HepG2 (cell line): Measurements from ENCODE around the gene MEA1. TPM values are rescaled to one million over a fixed set of nuclear protein-coding genes. Genes with fewer than 3 reads are reported as not detected.
A peak's percentile ranks its signal among the peaks of the same experiment; 100 is the strongest.

Experiments used
- ATAC-seq: fragments of 200-7000 bp; cut with Tn5 transposase; 3 replicates; pipeline ENCODE4 v1.9.1; 2020; ENCODE audit warnings: mild to moderate bottlenecking, moderate library complexity
- BruUV-seq: library from RNA; stranded (reverse); fragments of 400-500 nt; replicated peaks from 2 replicates; lab custom pipeline; 2021; lab: Mats Ljungman, UMichigan
- CTCF ChIA-PET: fragments of 300-600 bp; formaldehyde crosslinking; extraction: SDS; loops from one replicate; lab custom pipeline; 2021; ENCODE audit warnings: low total read pairs, inconsistent platforms, low intra/inter-chr PET ratio; lab: Yijun Ruan, JAX
- POLR2A ChIA-PET: fragments of 350-600 bp; sonication (Branson Sonifier 250); formaldehyde crosslinking; loops from one replicate; lab custom pipeline; 2020; ENCODE audit warnings: antibody characterized with exemption, inconsistent platforms; lab: Yijun Ruan, JAX
- DNase-seq: peaks from one replicate; pipeline ENCODE4 v3.0.0-alpha.2; 2015; ENCODE audit warnings: low spot score
- FAIRE-seq: peaks from 3 replicates; lab custom pipeline; 2011; peaks lifted over from hg19 to GRCh38; lab: Jason Lieb, UNC
- H2AFZ ChIP-seq: one replicate; pipeline ENCODE4 v1.6.1; 2011; ENCODE audit warnings: low read length, inconsistent platforms
- H3K27ac ChIP-seq: fragments of 300-600 bp; 3 replicates; pipeline ENCODE4 v1.8.0; 2011; ENCODE audit warnings: mixed run types, mild to moderate bottlenecking, mixed read lengths, low read length, inconsistent platforms; ENCODE audit not compliant: insufficient read depth; ENCODE audit errors: extremely low read length
- H3K27me3 ChIP-seq, 2 experiments: fragments of 200-600 bp in 1 of 2; 2 replicates in 1 of 2; 3 replicates in 1 of 2; pipeline versions ENCODE4 v1.6.0 to v1.8.0; 2011; ENCODE audit warnings: low read length in 2 of 2, mild to moderate bottlenecking in 2 of 2, moderate library complexity in 2 of 2, inconsistent platforms in 1 of 2; ENCODE audit not compliant: insufficient read depth in 2 of 2, control insufficient read depth in 1 of 2
- H3K36me3 ChIP-seq, 2 experiments: fragments of 200-600 bp in 1 of 2; replicated peaks in 1 of 2; 2 replicates in 1 of 2; 3 replicates in 1 of 2; pipeline versions ENCODE4 v1.5.1 to v1.8.0; 2011; ENCODE audit warnings: low read length in 2 of 2, inconsistent platforms in 1 of 2; ENCODE audit not compliant: insufficient read depth in 2 of 2, control insufficient read depth in 1 of 2
- H3K4me1 ChIP-seq: 2 replicates; pipeline ENCODE4 v1.5.1; 2012; ENCODE audit warnings: low read length, inconsistent platforms; ENCODE audit not compliant: insufficient read depth
- H3K4me2 ChIP-seq: 2 replicates; pipeline ENCODE4 v1.6.0; 2011; ENCODE audit warnings: low read depth, low read length, inconsistent platforms
- H3K4me3 ChIP-seq, 3 experiments: fragments of 200-600 bp in 1 of 3; sonication (generic), shearing (Covaris generic) in 1 of 3; replicated peaks in 1 of 3; 2 replicates each; pipeline ENCODE4 v1.5.1; 2011 to 2016; ENCODE audit warnings: low read length in 3 of 3, inconsistent platforms in 2 of 3, low read depth in 2 of 3, mild to moderate bottlenecking in 2 of 3, control low read depth in 1 of 3, mixed read lengths in 1 of 3; ENCODE audit not compliant: insufficient read depth in 1 of 3
- H3K79me2 ChIP-seq: one replicate; pipeline ENCODE4 v1.6.1; 2011; ENCODE audit warnings: low read length, inconsistent platforms; ENCODE audit not compliant: insufficient read depth
- H3K9ac ChIP-seq: 2 replicates; pipeline ENCODE4 v1.6.0; 2011; ENCODE audit warnings: mild to moderate bottlenecking, low read depth, low read length, inconsistent platforms; ENCODE audit not compliant: insufficient read depth
- H3K9me3 ChIP-seq: 2 replicates; pipeline ENCODE4 v1.5.1; 2012; ENCODE audit warnings: mild to moderate bottlenecking, low read length
- H4K20me1 ChIP-seq: 2 replicates; pipeline ENCODE4 v1.6.0; 2011; ENCODE audit warnings: inconsistent platforms, mild to moderate bottlenecking, low read length, moderate library complexity; ENCODE audit not compliant: insufficient read depth
- FOXO1 ChIP-seq: sonication (generic); formaldehyde crosslinking; IDR thresholded peaks from 2 replicates; pipeline ENCODE4 v1.4.0; 2020; ENCODE audit warnings: missing genetic modification reagents
- RBM22 ChIP-seq: fragments of 200-400 bp; formaldehyde crosslinking; optimal IDR thresholded peaks from 2 replicates; pipeline ENCODE3; 2017; ENCODE audit warnings: mild to moderate bottlenecking, low read length, moderate library complexity
- RXRB ChIP-seq: IDR thresholded peaks from 2 replicates; pipeline ENCODE4 v1.6.1; 2016; ENCODE audit warnings: borderline replicate concordance, missing genetic modification reagents, missing compliant biosample characterization
- TAF15 ChIP-seq: fragments of 200-400 bp; formaldehyde crosslinking; IDR thresholded peaks from one replicate; pipeline ENCODE4 v1.6.1; 2018; ENCODE audit warnings: mild to moderate bottlenecking, low read depth, low read length; ENCODE audit not compliant: poor library complexity, severe bottlenecking
- ZNF264 ChIP-seq: sonication (generic); formaldehyde crosslinking; IDR thresholded peaks from 2 replicates; pipeline ENCODE4 v1.4.0; 2020; ENCODE audit warnings: missing genetic modification reagents
- ZNF484 ChIP-seq: sonication (generic); formaldehyde crosslinking; IDR thresholded peaks from 2 replicates; pipeline ENCODE4 v1.5.1; 2020; ENCODE audit warnings: mild to moderate bottlenecking, low read depth, missing genetic modification reagents, borderline replicate concordance
- WGBS: methylation state at CpG from one replicate; pipeline ENCODE4 v1.1.6; 2017; ENCODE audit warnings: low lambda C conversion rate; 5-methylcytosine and 5-hydroxymethylcytosine counted together
- in situ Hi-C: cut with HindIII; loops from 2 replicates; pipeline ENCODE4 v1.10.0; 2017; ENCODE audit warnings: low pct_unique_long_range_greater_than_20kb; ENCODE audit not compliant: extremely low pct_ligation_motif_present
- intact Hi-C: fragments of 100-400 bp; cut with micrococcal nuclease; formaldehyde crosslinking; loops from one replicate; pipeline ENCODE4 v1.10.0; 2022; ENCODE audit not compliant: unreplicated experiment
- polyA plus RNA-seq, 8 experiments: library from polyadenylated mRNA; depleted of rRNA in 3 of 8; stranded (reverse) in 7 of 8; unstranded in 1 of 8; fragments of >200 nt; fragmentation: Illumina TruSeq in 4 of 8; extraction: Trizol in 4 of 8; gene quantifications; 2 replicates each; pipeline versions ENCODE4 v1.2.1 to v1.2.3, GENCODE V29; 2011 to 2016; ENCODE audit warnings: low read depth in 4 of 8, missing spikeins in 1 of 8, mixed read lengths in 1 of 8; ENCODE audit not compliant: insufficient read depth in 1 of 8
- total RNA-seq, 5 experiments: library from RNA; depleted of rRNA; stranded (reverse); fragments of >200 nt; fragmentation: Illumina TruSeq; extraction: Trizol; gene quantifications; 2 replicates each; pipeline ENCODE4 v1.2.3, GENCODE V29; 2016; ENCODE audit warnings: low read depth in 1 of 5
- TF ChIP-seq, protein P1 (sequence below): IDR thresholded peaks from 2 replicates; pipeline ENCODE4 v1.6.1; 2016; ENCODE audit warnings: missing compliant biosample characterization, missing genetic modification reagents, borderline replicate concordance
- TF ChIP-seq, protein P2 (sequence below): sonication (generic); formaldehyde crosslinking; IDR thresholded peaks from 2 replicates; pipeline ENCODE4 v1.5.1; 2020; ENCODE audit warnings: missing genetic modification reagents, mild to moderate bottlenecking, borderline replicate concordance
- TF ChIP-seq, protein P3 (sequence below): sonication (generic); formaldehyde crosslinking; IDR thresholded peaks from 2 replicates; pipeline ENCODE4 v1.5.0; 2020; ENCODE audit warnings: mild to moderate bottlenecking, missing genetic modification reagents, moderate library complexity
- TF ChIP-seq, protein P4 (sequence below): sonication (generic); formaldehyde crosslinking; IDR thresholded peaks from 2 replicates; pipeline ENCODE4 v1.9.0; 2021; ENCODE audit warnings: mild to moderate bottlenecking, missing genetic modification reagents

MEA1 gene
- total and polyA plus RNA-seq, 2 of the 13 experiments (the other 11 are each of a cell fraction or from before 2014, with no cell fraction given): 75.6 to 86.2 TPM

DNA sequence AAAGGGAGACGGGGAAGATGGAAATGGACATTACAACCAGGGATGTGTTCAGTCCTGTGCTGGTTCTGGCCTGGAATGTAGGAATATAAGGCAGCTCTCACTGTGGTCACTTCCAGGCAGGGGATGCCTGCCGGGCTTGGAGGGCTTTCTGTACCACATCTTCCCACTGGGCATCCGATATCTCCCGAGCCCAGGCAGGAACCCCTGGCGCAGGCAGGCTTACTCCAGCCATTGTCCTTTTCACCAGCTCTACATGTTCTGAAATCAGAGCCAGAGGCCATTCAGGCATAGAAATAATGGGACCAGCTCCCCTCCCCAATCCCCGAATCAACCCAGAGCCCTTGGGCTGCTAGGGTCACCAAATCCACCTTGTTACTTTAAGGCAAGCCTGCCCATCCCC, 1.4 kb downstream of the MEA1 start (continued):
- TF ChIP-seq, protein P1, sequence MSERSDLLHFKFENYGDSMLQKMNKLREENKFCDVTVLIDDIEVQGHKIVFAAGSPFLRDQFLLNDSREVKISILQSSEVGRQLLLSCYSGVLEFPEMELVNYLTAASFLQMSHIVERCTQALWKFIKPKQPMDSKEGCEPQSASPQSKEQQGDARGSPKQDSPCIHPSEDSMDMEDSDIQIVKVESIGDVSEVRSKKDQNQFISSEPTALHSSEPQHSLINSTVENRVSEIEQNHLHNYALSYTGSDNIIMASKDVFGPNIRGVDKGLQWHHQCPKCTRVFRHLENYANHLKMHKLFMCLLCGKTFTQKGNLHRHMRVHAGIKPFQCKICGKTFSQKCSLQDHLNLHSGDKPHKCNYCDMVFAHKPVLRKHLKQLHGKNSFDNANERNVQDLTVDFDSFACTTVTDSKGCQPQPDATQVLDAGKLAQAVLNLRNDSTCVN (CRISPR knock-in tag): no peak
- no peak for TF ChIP-seq ZNF264 (CRISPR knock-in tag)
- TF ChIP-seq, protein P2, sequence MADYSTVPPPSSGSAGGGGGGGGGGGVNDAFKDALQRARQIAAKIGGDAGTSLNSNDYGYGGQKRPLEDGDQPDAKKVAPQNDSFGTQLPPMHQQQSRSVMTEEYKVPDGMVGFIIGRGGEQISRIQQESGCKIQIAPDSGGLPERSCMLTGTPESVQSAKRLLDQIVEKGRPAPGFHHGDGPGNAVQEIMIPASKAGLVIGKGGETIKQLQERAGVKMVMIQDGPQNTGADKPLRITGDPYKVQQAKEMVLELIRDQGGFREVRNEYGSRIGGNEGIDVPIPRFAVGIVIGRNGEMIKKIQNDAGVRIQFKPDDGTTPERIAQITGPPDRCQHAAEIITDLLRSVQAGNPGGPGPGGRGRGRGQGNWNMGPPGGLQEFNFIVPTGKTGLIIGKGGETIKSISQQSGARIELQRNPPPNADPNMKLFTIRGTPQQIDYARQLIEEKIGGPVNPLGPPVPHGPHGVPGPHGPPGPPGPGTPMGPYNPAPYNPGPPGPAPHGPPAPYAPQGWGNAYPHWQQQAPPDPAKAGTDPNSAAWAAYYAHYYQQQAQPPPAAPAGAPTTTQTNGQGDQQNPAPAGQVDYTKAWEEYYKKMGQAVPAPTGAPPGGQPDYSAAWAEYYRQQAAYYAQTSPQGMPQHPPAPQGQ (CRISPR knock-in tag): no peak
- TF ChIP-seq RXRB (CRISPR knock-in tag): no peak
- TF ChIP-seq TAF15: no peak
- no peak for TF ChIP-seq FOXO1 (CRISPR knock-in tag)
- peak; percentile 35 for TF ChIP-seq RBM22

DNA sequence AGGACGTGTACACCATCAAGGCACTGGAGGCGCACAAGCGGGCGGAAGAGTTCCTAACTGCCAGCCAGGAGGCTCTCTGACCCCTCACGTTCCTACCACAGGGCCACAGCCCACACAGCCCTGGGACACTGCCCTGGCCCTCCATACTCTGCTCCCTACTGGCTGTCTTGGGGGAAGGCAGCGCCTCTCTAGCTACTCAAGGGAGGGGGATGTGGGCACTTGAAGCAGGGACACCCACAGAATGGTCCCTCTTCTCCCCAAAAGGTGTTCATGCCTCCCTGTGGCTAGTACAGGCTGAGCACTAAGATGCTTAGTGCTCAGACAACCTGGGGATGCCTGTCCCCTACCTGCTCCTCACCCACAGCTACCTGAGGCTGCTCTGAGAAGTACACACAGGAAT, 2.5 kb downstream of the MEA1 start:
- peaks cover 27 to 61% of the 10 kb centered on the region in 2 experiments for H3K36me3 ChIP-seq
- ATAC-seq (no peak), FAIRE-seq (no peak), DNase-seq (no peak)
- no peak overlapping the region for H3K4me3 ChIP-seq
- TF ChIP-seq RBM22 (peak; percentile 56), ZNF484 (CRISPR knock-in tag) (no peak)
- TF ChIP-seq, protein P3, sequence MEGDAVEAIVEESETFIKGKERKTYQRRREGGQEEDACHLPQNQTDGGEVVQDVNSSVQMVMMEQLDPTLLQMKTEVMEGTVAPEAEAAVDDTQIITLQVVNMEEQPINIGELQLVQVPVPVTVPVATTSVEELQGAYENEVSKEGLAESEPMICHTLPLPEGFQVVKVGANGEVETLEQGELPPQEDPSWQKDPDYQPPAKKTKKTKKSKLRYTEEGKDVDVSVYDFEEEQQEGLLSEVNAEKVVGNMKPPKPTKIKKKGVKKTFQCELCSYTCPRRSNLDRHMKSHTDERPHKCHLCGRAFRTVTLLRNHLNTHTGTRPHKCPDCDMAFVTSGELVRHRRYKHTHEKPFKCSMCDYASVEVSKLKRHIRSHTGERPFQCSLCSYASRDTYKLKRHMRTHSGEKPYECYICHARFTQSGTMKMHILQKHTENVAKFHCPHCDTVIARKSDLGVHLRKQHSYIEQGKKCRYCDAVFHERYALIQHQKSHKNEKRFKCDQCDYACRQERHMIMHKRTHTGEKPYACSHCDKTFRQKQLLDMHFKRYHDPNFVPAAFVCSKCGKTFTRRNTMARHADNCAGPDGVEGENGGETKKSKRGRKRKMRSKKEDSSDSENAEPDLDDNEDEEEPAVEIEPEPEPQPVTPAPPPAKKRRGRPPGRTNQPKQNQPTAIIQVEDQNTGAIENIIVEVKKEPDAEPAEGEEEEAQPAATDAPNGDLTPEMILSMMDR (CRISPR knock-in tag): peak; percentile 22; the same call in 1 of the 2 replicates
- TF ChIP-seq, protein P4, sequence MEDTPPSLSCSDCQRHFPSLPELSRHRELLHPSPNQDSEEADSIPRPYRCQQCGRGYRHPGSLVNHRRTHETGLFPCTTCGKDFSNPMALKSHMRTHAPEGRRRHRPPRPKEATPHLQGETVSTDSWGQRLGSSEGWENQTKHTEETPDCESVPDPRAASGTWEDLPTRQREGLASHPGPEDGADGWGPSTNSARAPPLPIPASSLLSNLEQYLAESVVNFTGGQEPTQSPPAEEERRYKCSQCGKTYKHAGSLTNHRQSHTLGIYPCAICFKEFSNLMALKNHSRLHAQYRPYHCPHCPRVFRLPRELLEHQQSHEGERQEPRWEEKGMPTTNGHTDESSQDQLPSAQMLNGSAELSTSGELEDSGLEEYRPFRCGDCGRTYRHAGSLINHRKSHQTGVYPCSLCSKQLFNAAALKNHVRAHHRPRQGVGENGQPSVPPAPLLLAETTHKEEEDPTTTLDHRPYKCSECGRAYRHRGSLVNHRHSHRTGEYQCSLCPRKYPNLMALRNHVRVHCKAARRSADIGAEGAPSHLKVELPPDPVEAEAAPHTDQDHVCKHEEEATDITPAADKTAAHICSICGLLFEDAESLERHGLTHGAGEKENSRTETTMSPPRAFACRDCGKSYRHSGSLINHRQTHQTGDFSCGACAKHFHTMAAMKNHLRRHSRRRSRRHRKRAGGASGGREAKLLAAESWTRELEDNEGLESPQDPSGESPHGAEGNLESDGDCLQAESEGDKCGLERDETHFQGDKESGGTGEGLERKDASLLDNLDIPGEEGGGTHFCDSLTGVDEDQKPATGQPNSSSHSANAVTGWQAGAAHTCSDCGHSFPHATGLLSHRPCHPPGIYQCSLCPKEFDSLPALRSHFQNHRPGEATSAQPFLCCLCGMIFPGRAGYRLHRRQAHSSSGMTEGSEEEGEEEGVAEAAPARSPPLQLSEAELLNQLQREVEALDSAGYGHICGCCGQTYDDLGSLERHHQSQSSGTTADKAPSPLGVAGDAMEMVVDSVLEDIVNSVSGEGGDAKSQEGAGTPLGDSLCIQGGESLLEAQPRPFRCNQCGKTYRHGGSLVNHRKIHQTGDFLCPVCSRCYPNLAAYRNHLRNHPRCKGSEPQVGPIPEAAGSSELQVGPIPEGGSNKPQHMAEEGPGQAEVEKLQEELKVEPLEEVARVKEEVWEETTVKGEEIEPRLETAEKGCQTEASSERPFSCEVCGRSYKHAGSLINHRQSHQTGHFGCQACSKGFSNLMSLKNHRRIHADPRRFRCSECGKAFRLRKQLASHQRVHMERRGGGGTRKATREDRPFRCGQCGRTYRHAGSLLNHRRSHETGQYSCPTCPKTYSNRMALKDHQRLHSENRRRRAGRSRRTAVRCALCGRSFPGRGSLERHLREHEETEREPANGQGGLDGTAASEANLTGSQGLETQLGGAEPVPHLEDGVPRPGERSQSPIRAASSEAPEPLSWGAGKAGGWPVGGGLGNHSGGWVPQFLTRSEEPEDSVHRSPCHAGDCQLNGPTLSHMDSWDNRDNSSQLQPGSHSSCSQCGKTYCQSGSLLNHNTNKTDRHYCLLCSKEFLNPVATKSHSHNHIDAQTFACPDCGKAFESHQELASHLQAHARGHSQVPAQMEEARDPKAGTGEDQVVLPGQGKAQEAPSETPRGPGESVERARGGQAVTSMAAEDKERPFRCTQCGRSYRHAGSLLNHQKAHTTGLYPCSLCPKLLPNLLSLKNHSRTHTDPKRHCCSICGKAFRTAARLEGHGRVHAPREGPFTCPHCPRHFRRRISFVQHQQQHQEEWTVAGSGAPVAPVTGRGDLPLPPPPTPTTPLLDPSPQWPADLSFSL: no peak
- ChIA-PET CTCF (no interaction called here), POLR2A (interaction anchor here (1.0 to 4.9 kb wide), 3 partner anchors 27 to 82 kb away, joined by 3 to 22 read pairs (median 3); partner anchors contain the start of genes CNPY3, CUL7 and PPP2R5D)
- no peak overlapping the region for H3K4me2 ChIP-seq
- 93% methylated on average over 6 of the region's 6 CpGs for WGBS
- intact Hi-C loops: loop anchor here (5.0 kb wide), 2 partner anchors 41 to 49 kb away; partner anchors contain the start of genes CUL7 and GNMT
- no TSS peak for BruUV-seq
- H3K4me1 ChIP-seq: peaks cover 29% of the 10 kb centered on the region
- in situ Hi-C loops: no loop called here
- H2AFZ ChIP-seq: no peak overlapping the region
- H3K27ac ChIP-seq: no peak overlapping the region
- H3K9me3 ChIP-seq: no peaks in the 10 kb centered on the region
- no peak overlapping the region for H3K9ac ChIP-seq
- no peaks in the 10 kb centered on the region; a peak in 1 of 5 replicates for H3K27me3 ChIP-seq
- no peaks in the 10 kb centered on the region for H4K20me1 ChIP-seq
- peaks cover 27% of the 10 kb centered on the region for H3K79me2 ChIP-seq
